GM18867 (cell line): ENCODE measurements around the gene ZNF248.
"Not testable (repeated sequence)": the region's sequence is repeated elsewhere in the genome, so short reads cannot be mapped to it uniquely, and the experiment has no call there.

Experiments
- ATAC-seq: cut with Tn5 transposase; IDR thresholded peaks from one replicate; pipeline ENCODE4 v1.9.1; 2021; ENCODE audit warnings: mild to moderate bottlenecking, moderate library complexity; ENCODE audit not compliant: unreplicated experiment

Gene ZNF248

GRCh38 chr10:37748170-37748569 is 109.2 kb downstream of the ZNF248 start:
- no peak for ATAC-seq

- ATAC-seq = no peak
Observed at GRCh38 chr10:37747081-37747480, 110.3 kb downstream of the ZNF248 start.

DNA sequence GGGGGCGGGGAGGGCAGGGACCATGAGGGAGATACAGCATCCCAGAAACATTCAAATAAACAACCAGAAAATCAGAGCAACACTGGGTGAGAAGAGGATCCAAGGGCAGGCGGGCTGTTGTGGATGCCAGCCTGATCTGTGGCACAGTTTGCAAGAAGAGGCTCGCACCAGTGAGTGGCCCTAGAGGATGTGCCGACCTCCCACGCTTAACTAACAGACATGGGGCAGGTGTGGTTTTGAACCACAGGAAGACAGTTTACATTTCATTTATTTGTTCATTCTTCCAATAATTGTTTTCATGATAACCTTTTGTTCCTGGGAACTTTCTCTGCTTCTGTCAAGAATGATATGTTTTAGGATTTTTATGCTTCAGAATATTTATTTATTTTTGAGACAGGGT is 115.6 kb downstream of the ZNF248 start:
- ATAC-seq = no peak

DNA sequence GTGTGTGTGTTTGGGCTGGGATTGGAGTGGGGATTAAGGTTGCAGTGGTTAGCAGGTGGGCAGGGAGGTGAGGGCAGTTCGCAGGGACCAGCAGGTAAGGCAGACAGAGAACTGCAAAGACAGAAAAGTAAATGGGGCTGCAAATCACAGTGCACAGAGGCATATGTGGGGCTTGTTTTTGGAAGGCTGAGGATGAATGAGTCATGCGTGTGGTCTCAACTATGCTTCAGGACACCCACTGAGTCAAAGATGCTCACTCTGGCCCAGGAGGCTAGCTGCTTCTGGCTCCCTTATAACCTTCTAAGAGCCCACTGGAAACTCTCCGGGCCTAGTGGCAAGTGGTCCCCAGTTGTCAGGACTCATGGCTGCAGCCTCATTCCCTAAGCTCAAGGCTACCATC is 118.2 kb downstream of the ZNF248 start:
- ATAC-seq = no peak

DNA sequence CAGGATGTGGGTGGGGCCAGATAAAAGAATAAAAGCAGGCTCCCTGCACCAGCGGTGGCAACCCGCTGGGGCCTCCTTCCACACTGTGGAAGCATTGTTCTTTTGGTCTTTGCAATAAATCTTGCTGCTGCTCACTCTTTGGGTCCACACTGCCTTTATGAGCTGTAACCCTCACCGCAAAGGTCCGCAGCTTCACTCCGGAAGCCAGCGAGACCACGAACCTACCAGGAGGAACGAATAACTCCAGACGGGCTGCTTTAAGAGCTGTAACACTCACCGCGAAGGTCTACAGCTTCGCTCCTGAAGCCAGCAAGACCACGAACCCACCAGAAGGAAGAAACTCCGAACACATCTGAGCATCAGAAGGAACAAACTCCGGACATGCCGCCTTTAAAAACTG is 119.2 kb downstream of the ZNF248 start:
- not testable (repeated sequence) for ATAC-seq

DNA sequence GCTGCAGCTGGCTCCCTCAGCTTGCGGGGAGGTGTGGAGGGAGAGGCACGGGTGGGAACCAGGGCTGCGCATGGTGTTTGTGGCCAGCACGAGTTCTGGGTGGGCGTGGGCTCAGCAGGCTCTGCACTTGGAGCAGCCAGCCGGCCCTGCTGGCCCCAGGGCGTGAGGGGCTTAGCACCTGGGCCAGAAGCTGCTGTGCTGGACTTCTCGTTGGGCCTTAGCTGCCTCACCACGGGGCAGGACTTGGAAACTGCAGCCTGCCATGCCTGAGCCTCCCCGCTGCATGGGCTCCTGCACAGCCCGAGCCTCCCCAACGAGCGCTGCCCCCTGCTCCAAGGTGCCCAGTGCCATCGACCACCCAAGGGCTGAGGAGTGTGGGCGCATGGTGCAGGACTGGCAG is 120.1 kb downstream of the ZNF248 start:
- no peak for ATAC-seq

- ATAC-seq = no peak
Observed at GRCh38 chr10:37736120-37736519, 121.3 kb downstream of the ZNF248 start.

DNA sequence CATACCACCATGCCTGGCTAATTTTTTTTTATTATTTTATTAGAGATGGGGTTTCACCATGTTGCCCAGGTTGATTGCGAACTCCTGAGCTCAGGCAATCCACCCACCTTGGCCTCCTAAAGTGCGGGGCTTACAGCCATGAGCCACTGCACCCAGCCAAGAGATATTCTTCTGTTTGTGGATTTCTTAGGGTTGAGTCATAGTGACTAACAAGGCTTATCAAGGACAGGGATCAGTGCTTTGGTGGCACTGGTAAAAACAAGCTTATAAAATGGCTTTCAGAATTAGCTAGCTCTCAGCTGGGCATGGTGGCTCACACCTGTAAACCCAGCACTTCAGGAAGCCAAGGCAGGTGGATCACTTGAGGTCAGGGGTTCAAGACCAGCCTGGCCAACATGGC is 122.4 kb downstream of the ZNF248 start:
- no peak for ATAC-seq
